ENCODE measurements around the gene TENM4.

The TENM4 gene

GRCh38 chr11:79336797-79337517 is 103.9 kb downstream of the TENM4 start:
- no peak for DNase-seq

DNA sequence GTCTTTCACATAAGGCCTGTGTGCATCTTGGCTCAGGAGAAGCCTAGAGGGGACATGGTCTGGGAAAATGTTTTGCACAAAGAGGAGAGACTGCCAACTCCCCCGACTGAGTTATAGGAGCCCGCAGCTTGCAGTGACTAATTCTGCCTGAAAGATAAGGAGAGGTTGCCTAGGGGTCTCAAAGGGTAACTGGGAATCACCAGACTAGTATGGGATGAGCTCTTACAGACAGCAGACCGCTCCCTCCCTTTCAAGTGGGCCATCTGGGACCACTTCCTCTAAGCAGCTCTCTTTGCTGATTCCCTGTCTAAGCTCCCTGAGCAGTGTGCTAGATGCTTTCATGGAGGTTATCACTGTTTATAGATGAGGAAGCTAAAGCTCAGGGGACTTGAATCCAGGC is 105.1 kb downstream of the TENM4 start:
- no peak for DNase-seq

DNA sequence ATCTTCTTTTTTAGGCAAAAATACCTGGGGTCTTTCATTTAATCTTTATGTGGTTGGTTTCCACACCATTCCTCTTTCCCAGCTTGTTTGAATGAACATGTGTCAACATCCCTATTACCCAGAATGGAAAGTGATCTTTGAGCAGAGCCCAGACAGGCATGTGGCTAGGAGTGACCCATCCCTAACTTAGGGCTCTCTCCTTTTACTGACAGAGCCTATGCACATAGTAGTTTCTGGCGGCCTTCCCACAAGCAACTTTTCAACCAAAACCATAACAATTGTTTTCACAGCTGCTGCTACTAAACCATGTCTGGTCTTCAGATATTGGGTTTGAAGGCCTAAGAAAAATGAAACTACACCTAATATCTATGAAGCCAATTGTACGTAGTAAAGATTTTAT is 107.5 kb downstream of the TENM4 start:
- no peak for DNase-seq

DNA sequence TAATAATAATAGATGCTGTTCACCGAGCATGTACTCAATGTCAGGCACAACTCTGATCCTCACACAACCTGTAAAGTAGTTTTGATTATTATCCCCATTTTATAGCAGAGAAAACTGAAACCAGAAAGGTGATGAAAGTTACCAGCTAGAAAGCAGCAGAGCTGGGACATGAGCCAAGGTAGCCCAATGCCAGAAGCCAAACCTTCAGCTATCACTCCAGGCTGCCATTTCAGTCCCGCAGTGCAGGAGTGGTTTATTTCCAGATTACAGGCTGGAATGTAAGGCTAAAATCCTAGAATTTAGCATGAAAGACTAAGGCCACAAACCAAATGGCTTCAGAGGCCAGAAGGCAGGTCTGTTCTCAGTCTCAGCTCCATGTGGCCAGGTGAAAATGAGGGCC is 108.8 kb downstream of the TENM4 start:
- DNase-seq: no peak

- no peak for DNase-seq
These were observed 109.5 kb downstream of the TENM4 start for GRCh38 chr11:79331203-79331901.

- DNase-seq: no peak
These were observed 110.2 kb downstream of the TENM4 start for GRCh38 chr11:79330651-79331050.

- DNase-seq: no peak
These were observed 111.3 kb downstream of the TENM4 start for GRCh38 chr11:79329561-79329960.

DNA sequence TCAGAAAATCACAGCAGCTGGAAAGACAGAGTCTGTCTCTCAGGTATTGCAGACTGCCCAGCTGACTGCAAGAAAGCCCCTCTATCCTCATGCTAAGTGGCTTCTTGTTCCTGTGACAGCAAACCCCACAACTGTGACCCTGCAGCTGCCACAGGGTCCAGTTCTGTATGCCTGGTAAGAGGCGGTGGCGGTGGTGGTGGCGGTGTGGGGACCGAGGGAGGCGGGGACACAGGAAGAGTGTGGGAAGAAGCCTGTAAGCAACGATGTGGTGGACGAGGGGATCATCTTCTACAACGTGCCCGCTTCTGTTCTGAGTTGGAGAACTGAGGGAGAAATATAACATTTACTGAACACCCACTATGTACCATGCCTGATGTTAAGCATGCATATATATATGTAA is 112.4 kb downstream of the TENM4 start:
- no peak for DNase-seq

DNA sequence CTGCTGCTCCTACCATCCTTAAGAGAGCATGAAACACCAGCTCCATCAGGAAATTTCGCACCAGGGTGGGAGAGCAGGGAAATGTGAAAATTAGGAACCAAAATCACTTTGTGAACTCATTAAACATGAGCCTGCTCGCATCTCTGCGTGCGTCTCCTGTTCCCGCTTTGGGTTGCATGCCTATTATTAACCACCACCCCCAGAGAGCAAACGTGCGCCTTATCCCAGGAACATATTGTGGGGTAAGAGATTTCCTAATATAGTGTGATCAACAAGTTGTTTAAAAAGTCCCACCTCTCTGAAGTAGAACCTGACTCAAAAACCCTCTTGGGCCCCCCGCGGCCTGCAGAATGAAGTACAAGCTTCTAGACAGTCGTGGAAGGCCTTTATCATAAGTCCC is 115.0 kb downstream of the TENM4 start:
- no peak for DNase-seq

DNA sequence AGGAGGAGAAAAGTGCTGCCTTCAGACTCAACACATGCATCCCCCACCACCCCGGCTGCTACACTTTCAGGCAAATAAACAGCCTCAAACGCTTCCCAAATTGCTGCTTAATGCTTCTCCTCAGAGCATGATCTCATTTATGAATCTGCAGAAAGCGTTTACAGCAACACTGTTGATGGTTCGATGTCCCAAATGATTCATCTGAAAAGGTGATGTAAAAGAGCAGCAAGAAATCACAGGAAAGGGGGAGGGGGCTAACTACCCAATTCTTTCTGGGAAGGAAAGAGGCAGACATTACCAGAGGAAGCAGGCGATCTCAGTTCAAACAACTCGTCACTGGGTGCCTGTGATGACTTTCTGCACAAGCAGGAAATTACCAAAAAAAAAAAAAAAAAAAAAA is 119.6 kb downstream of the TENM4 start:
- DNase-seq: no peak

DNA sequence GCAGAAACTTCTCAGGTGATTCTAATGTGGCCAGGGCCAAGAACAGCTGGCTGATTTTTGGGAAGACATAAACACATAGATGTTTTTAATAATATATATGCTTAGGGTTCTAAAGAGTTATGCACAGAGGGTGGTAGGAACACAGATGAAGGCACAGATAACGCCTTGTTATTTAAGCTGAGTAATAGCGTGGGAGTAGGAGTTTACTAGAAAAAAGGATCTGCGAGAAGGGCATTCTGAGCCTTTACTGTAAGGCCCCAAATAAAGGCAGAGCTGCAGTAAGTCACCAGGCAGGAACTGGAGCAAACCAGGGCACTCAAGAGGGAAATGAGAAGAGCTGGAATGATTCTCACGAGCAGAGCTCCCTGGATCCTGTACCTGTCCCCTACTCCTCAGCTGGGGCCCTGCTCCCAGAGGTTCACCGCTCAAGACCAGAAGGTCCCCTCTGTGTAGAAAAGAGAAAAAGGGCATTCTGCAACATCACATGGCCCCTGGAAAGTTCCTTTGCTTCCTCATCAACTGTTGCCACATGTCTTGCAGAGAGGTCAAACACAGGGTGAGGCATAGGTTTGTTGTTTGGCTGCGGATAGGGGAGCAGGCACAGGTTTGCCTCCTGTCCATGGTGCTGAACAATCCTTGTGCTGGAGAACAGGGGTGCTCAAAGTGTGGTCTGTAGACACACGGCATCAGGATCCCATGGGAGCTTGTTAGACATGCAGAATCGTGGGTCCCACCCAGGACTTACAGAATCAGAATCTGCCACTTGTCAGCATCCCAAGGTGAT is 125.7 kb downstream of the TENM4 start:
- no peak for DNase-seq

- no peak for DNase-seq
These were observed 127.3 kb downstream of the TENM4 start for GRCh38 chr11:79313530-79313913.

GRCh38 chr11:79312617-79313529 is 128.0 kb downstream of the TENM4 start:
- peak; percentile 25 for DNase-seq

GRCh38 chr11:79311461-79311860 is 129.4 kb downstream of the TENM4 start:
- no peak for DNase-seq

- no peak for DNase-seq
These were observed 131.4 kb downstream of the TENM4 start for GRCh38 chr11:79309407-79309806.

DNA sequence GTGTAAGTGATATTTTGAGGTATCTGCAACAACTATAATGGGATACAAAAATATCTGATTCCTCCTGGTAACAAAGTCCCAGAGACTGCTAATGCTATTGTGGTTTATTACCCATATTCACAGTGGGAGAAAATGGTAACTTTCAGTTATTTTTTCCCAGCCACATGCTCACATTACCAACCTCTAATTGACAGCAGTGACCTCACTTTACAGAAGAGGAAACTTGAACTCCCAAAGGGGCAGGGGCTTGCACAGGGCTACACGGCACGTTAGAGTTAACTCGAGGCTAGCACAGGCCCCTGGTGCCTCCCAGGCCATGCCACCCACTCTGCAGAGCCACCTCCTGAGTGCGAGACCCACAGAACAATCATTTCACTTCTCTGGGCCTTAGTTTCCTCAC is 132.4 kb downstream of the TENM4 start:
- no peak for DNase-seq

DNA sequence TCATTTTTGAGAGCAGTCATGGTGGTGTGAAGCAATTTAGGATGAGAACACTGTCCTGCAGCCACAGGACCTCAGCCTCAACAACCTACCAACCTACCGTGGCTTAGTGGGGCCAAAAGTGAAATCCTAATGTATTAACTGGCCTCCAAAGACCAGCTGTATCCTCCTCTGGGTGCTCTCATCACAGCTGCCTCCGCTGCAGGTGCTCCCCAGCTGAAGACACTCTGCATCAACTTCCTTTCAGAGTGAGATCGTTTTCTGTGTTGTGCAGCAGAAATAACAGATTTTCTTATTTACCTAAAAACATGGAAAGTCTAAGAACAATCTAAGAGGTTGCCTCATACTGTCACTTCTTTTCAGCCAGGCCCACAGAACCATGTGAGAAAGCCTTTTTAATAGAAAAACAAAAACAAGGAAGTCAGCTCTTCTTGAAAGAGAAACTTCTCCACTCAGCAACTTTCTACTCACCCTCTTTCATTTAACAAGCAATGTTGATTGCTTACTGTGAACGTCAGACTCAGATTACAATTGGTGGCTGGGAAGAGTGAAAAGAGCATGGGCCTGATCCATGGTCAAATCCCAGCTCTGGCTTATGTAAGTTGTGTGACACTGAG is 136.1 kb downstream of the TENM4 start:
- DNase-seq: no peak

- no peak for DNase-seq
These were observed 144.7 kb downstream of the TENM4 start for GRCh38 chr11:79296141-79296540.

- DNase-seq: no peak
These were observed 145.7 kb downstream of the TENM4 start for GRCh38 chr11:79294845-79295731.

GRCh38 chr11:79291948-79292347 is 148.9 kb downstream of the TENM4 start:
- no peak for DNase-seq

DNA sequence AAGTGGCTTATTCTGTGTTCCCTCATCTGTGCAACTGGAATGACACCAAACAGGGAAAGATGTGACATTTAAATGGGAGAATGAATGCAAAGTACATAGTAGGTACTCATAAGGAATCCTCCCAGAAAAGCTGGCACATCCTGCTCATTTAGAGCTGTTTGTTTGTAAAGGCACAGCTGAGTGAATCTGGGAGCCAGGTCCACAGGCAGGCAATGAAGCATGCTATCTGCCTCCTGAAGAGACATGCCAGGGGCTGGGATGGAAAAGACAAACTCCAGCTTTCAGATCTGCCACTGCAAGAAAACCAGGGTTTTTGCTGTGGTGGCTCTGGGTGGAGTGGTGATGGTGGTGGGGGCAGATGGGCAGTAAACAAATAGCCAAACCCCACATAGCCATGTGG is 150.1 kb downstream of the TENM4 start:
- no peak for DNase-seq

Measured in NCI-H446 treated with DMSO at 0.1 percent for 48 hours (cell line).